Measurements from ENCODE around the gene TBC1D10B. TPM values are rescaled to one million over a fixed set of nuclear protein-coding genes. Genes with fewer than 3 reads are reported as not detected.

The TBC1D10B gene
- polyA plus RNA-seq, 3 donors, result 12.2 to 36.0 (median 13.8) TPM

GRCh38 chr16:30380803-30381208, 10.5 kb upstream of the TBC1D10B start:
- no peak overlapping the region for H3K4me3 ChIP-seq (replicated peaks in 1 of 3; ENCODE audit: low read depth in 2 of 3, low read length in 3 of 3)
- intact Hi-C loops (cut with micrococcal nuclease), result loop anchor here in 1 of 2 donors (2.0 kb wide), 1 partner anchor 14 kb away; the partner anchor contains the start of gene ZNF48
- no peak overlapping the region for H2AFZ ChIP-seq (ENCODE audit: insufficient read depth, low read depth, low read length, poor library complexity, severe bottlenecking)
- H3K27me3 Mint-ChIP-seq (ENCODE audit: low read depth in 3 of 3), result peaks cover 10 to 15% (median 13%) of the 10 kb centered on the region in 3 donors
- no peak for DNase-seq
- no peak overlapping the region for H3K4me3 Mint-ChIP-seq
- peaks cover 7% of the 10 kb centered on the region for H3K79me2 ChIP-seq (ENCODE audit: insufficient read depth, low read length)
- no peak overlapping the region for H3K4me2 ChIP-seq (replicated peaks; ENCODE audit: extremely low read depth, low read length, poor library complexity, severe bottlenecking)
- H3K4me1 Mint-ChIP-seq, result peaks cover 29% of the 10 kb centered on the region
- no peaks in the 10 kb centered on the region for H4K20me1 ChIP-seq (ENCODE audit: insufficient read depth, low read length)
- H3K4me1 ChIP-seq (ENCODE audit: control insufficient read depth in 1 of 2, insufficient read depth in 2 of 2, low read length in 2 of 2), result peaks cover 30 to 42% of the 10 kb centered on the region in 2 donors
- 94% methylated on average over 6 of the region's 6 CpGs for WGBS (ENCODE audit: insufficient coverage)
- no peak overlapping the region for H3K9ac ChIP-seq (ENCODE audit: insufficient read depth, low read length, poor library complexity, severe bottlenecking)
- H3K27ac Mint-ChIP-seq, result peak overlapping the region in 2 of 7 donors; percentile 10 to 61
- no peak overlapping the region for H3K27ac ChIP-seq (ENCODE audit: low read depth in 1 of 2, low read length in 2 of 2)
- H3K9me3 Mint-ChIP-seq, result no peaks in the 10 kb centered on the region
- H3K9me3 ChIP-seq (replicated peaks in 1 of 2; ENCODE audit: control insufficient read depth in 1 of 2, insufficient read depth in 1 of 2, low read length in 2 of 2), result no peaks in the 10 kb centered on the region
- peaks cover 0 to 3% of the 10 kb centered on the region in 2 donors for H3K27me3 ChIP-seq (ENCODE audit: control insufficient read depth in 2 of 2, insufficient read depth in 2 of 2, low read length in 2 of 2)
- H3K36me3 Mint-ChIP-seq, result no peaks in the 10 kb centered on the region
- no peak for TF ChIP-seq CTCF (IDR thresholded peaks at IDR 0.05)
- no peaks in the 10 kb centered on the region for H3K36me3 ChIP-seq (replicated peaks in 1 of 2; ENCODE audit: control insufficient read depth in 1 of 2, insufficient read depth in 2 of 2, low read length in 2 of 2)

GRCh38 chr16:30380072-30380802, 9.9 kb upstream of the TBC1D10B start:
- Histone ChIP-seq H3K36me3 (replicated peaks in 1 of 2; ENCODE audit: control insufficient read depth in 1 of 2, insufficient read depth in 2 of 2, low read length in 2 of 2) (no peaks in the 10 kb centered on the region), H2AFZ (ENCODE audit: insufficient read depth, low read depth, low read length, poor library complexity, severe bottlenecking) (no peak overlapping the region), H3K4me1 (ENCODE audit: control insufficient read depth in 1 of 2, insufficient read depth in 2 of 2, low read length in 2 of 2) (peaks cover 30 to 42% of the 10 kb centered on the region in 2 donors), H3K27me3 (ENCODE audit: control insufficient read depth in 2 of 2, insufficient read depth in 2 of 2, low read length in 2 of 2) (peaks cover 0 to 3% of the 10 kb centered on the region in 2 donors), H3K27ac (ENCODE audit: low read depth in 1 of 2, low read length in 2 of 2) (no peak overlapping the region), H3K9me3 (replicated peaks in 1 of 2; ENCODE audit: control insufficient read depth in 1 of 2, insufficient read depth in 1 of 2, low read length in 2 of 2) (no peaks in the 10 kb centered on the region), H3K9ac (ENCODE audit: insufficient read depth, low read length, poor library complexity, severe bottlenecking) (no peak overlapping the region), H3K4me2 (replicated peaks; ENCODE audit: extremely low read depth, low read length, poor library complexity, severe bottlenecking) (no peak overlapping the region), H3K79me2 (ENCODE audit: insufficient read depth, low read length) (peaks cover 7% of the 10 kb centered on the region), H4K20me1 (ENCODE audit: insufficient read depth, low read length) (no peaks in the 10 kb centered on the region), H3K4me3 (replicated peaks in 1 of 3; ENCODE audit: low read depth in 2 of 3, low read length in 3 of 3) (no peak overlapping the region)
- intact Hi-C loops (cut with micrococcal nuclease), result loop anchor here in 1 of 2 donors (2.0 kb wide), 1 partner anchor 15 kb away; the partner anchor contains the start of gene ZNF48
- whole genome bisulfite sequencing (ENCODE audit: insufficient coverage), result 95% methylated on average over 3 of the region's 4 CpGs
- Mint-ChIP-seq H3K4me3 (no peak overlapping the region), H3K36me3 (no peaks in the 10 kb centered on the region), H3K4me1 (peaks cover 29% of the 10 kb centered on the region), H3K27ac (peak overlapping the region in 2 of 7 donors; percentile 10 to 61), H3K9me3 (no peaks in the 10 kb centered on the region), H3K27me3 (ENCODE audit: low read depth in 3 of 3) (peaks cover 10 to 12% (median 11%) of the 10 kb centered on the region in 3 donors)
- no peak for DNase-seq
- no peak for TF ChIP-seq CTCF (IDR thresholded peaks at IDR 0.05)
